ENCODE measurements around the gene GAGE12J. TPM values are rescaled to one million over a fixed set of nuclear protein-coding genes. Genes with fewer than 3 reads are reported as not detected.
"Not testable (repeated sequence)": the region's sequence is repeated elsewhere in the genome, so short reads cannot be mapped to it uniquely, and the experiment has no call there.

Gene GAGE12J
- total and polyA plus RNA-seq, 3 experiments from 2014 or later: not detected

DNA sequence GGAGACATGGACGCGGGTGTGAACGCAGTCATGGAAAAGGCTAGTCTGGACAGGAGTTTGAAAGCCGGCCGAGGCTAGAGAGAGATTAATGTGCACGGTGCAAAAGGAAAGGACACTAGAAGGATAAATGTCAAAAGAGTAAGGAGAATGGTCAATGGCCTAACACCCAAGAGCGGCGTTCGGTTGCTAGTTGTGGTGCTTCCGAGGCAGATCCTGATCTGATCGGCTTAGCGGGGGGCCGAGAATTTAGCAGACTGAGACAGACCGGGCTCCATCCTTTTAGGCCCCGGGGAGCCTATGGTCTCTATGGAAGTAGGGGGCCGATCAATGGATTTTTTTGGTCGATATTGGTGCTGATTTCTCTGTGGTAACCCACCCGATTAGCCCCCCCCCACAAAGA, 11.5 kb upstream of the GAGE12J start:
- H3K27ac Mint-ChIP-seq: peak overlapping the region in 3 of 8 donors; percentile 84 to 97 (median 86)
- no peaks in the 10 kb centered on the region for H3K9me3 ChIP-seq (ENCODE audit: low read length)
- POLR2A ChIA-PET: interaction anchor here (0.6 to 1.7 kb wide), 4 partner anchors 10 to 308 kb away, joined by 3 to 6 read pairs (median 4); partner anchors contain the start of gene GRIPAP1
- H3K27me3 Mint-ChIP-seq: peaks cover 0 to 6% of the 10 kb centered on the region in 2 donors
- H3K36me3 Mint-ChIP-seq: peaks cover 0 to 6% (median 0%) of the 10 kb centered on the region in 3 donors
- H3K4me1 Mint-ChIP-seq: peaks cover 21 to 23% (median 22%) of the 10 kb centered on the region in 3 donors
- H3K36me3 ChIP-seq (ENCODE audit: insufficient read depth, low read length): no peaks in the 10 kb centered on the region
- H3K4me3 Mint-ChIP-seq: peak overlapping the region in 4 of 7 donors; percentile 23 to 88 (median 63)
- no peak overlapping the region for H3K27ac ChIP-seq (ENCODE audit: low read depth, low read length)
- CTCF ChIA-PET: no interaction called here
- H3K27me3 ChIP-seq (ENCODE audit: insufficient read depth, low read length, poor library complexity, severe bottlenecking): no peaks in the 10 kb centered on the region
- no peak overlapping the region for H3K4me3 ChIP-seq (ENCODE audit: low read length)
- H3K9me3 Mint-ChIP-seq: no peaks in the 10 kb centered on the region
- no peak for DNase-seq
- H3K4me1 ChIP-seq (ENCODE audit: insufficient read depth, low read length): peaks cover 16% of the 10 kb centered on the region

GRCh38 chrX:49312176-49312575, 9.7 kb upstream of the GAGE12J start:
- no peak overlapping the region for H3K27ac ChIP-seq (ENCODE audit: low read depth, low read length)
- no peaks in the 10 kb centered on the region for H3K9me3 ChIP-seq (ENCODE audit: low read length)
- H3K4me1 ChIP-seq (ENCODE audit: insufficient read depth, low read length): peaks cover 16% of the 10 kb centered on the region
- no peak overlapping the region for H3K4me3 ChIP-seq (ENCODE audit: low read length)
- peaks cover 21 to 23% (median 22%) of the 10 kb centered on the region in 3 donors for H3K4me1 Mint-ChIP-seq
- H3K27me3 ChIP-seq (ENCODE audit: insufficient read depth, low read length, poor library complexity, severe bottlenecking): no peaks in the 10 kb centered on the region
- ChIA-PET CTCF (no interaction called here), POLR2A (no interaction called here)
- DNase-seq: no peak
- H3K9me3 Mint-ChIP-seq: no peaks in the 10 kb centered on the region
- H3K36me3 ChIP-seq (ENCODE audit: insufficient read depth, low read length): no peaks in the 10 kb centered on the region
- H3K27ac Mint-ChIP-seq: no peak overlapping the region
- peaks cover 0 to 6% (median 0%) of the 10 kb centered on the region in 3 donors for H3K36me3 Mint-ChIP-seq
- peaks cover 0 to 4% of the 10 kb centered on the region in 2 donors for H3K27me3 Mint-ChIP-seq
- no peak overlapping the region for H3K4me3 Mint-ChIP-seq

GRCh38 chrX:49316085-49316484, 5.8 kb upstream of the GAGE12J start:
- ChIA-PET CTCF (no interaction called here), POLR2A (no interaction called here)
- H3K27me3 Mint-ChIP-seq: no peaks in the 10 kb centered on the region
- no peak overlapping the region for H3K4me3 Mint-ChIP-seq
- Histone ChIP-seq H3K9me3 (ENCODE audit: low read length) (no peaks in the 10 kb centered on the region), H3K4me1 (ENCODE audit: insufficient read depth, low read length) (no peaks in the 10 kb centered on the region), H3K4me3 (ENCODE audit: low read length) (no peak overlapping the region), H3K27ac (ENCODE audit: low read depth, low read length) (no peak overlapping the region), H3K27me3 (ENCODE audit: insufficient read depth, low read length, poor library complexity, severe bottlenecking) (no peaks in the 10 kb centered on the region), H3K36me3 (ENCODE audit: insufficient read depth, low read length) (no peaks in the 10 kb centered on the region)
- H3K27ac Mint-ChIP-seq: no peak overlapping the region
- no peaks in the 10 kb centered on the region for H3K4me1 Mint-ChIP-seq
- H3K9me3 Mint-ChIP-seq: no peaks in the 10 kb centered on the region
- H3K36me3 Mint-ChIP-seq: no peaks in the 10 kb centered on the region
- no peak for DNase-seq

DNA sequence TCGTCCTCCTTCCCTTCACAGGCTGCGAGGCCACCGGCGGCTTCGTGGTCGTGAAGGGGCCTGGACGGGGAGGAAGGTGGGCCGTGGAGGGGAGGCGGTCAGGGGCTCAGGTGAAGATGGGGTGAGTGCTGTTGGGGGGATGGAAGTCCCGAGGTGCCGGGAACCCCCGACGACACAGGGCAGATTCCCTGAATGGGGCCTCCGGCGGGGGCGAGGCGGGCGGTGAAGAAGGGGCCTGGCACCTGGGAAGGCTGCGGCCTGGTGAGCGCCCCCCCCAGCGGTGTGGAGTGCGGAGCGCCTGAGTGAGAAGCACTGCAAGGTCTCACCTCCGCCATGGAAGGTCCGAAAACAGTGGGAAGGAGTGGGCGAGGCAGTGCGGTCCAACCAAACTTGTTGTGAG, 429 bp downstream of the GAGE12J start:
- H3K4me1 Mint-ChIP-seq; H3K36me3 ChIP-seq (ENCODE audit: insufficient read depth, low read length); H3K27ac ChIP-seq (ENCODE audit: low read depth, low read length); CTCF ChIA-PET; H3K36me3 Mint-ChIP-seq; H3K4me3 Mint-ChIP-seq; H3K9me3 Mint-ChIP-seq; POLR2A ChIA-PET; H3K9me3 ChIP-seq (ENCODE audit: low read length); H3K4me3 ChIP-seq (ENCODE audit: low read length); H3K27me3 ChIP-seq (ENCODE audit: insufficient read depth, low read length, poor library complexity, severe bottlenecking); H3K27me3 Mint-ChIP-seq; DNase-seq; H3K27ac Mint-ChIP-seq; H3K4me1 ChIP-seq (ENCODE audit: insufficient read depth, low read length): not testable (repeated sequence)

DNA sequence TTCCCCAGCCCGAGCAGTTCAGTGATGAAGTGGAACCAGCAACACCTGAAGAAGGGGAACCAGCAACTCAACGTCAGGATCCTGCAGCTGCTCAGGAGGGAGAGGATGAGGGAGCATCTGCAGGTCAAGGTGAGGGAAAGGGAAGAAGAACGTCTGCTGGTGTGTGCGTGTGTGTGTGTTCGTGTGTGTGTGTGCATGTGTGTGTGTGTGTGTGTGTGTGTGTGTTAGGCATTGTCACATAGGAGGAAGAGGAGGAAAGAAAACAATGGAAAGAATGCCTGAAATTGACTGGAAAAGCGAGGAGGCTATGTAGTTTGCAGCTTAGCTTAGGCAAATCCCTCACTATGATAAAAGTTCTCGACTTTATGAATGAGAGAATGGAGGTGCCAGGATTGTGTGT, 1.9 kb downstream of the GAGE12J start:
- H3K27me3 Mint-ChIP-seq; CTCF ChIA-PET; H3K27me3 ChIP-seq (ENCODE audit: insufficient read depth, low read length, poor library complexity, severe bottlenecking); POLR2A ChIA-PET; H3K27ac ChIP-seq (ENCODE audit: low read depth, low read length); H3K9me3 ChIP-seq (ENCODE audit: low read length); H3K4me3 ChIP-seq (ENCODE audit: low read length); H3K4me1 Mint-ChIP-seq; H3K36me3 Mint-ChIP-seq; H3K36me3 ChIP-seq (ENCODE audit: insufficient read depth, low read length); H3K27ac Mint-ChIP-seq; DNase-seq; H3K4me1 ChIP-seq (ENCODE audit: insufficient read depth, low read length); H3K4me3 Mint-ChIP-seq; H3K9me3 Mint-ChIP-seq: not testable (repeated sequence)

DNA sequence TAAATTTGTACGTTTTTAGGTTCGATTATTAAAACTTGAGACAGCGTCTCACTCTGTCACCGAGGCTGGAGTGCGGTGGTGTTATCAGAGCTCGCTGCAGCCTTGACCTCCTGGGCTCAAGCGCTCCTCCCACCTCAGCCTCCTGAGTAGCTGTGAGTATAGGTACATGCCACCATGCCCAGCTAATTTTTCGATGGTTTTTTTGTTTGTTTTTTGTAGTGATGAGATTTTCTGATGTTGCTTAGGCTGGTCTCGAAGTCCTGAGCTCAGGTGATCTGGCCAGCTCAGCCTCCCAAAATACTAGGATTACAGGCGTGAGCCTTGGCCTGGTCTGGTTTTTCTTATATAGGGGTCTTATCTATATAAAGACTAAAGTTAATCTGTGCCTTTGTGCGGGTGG, 8.6 kb downstream of the GAGE12J start:
- H3K9me3 ChIP-seq (ENCODE audit: low read length); H3K4me3 ChIP-seq (ENCODE audit: low read length); H3K27ac Mint-ChIP-seq; H3K4me1 Mint-ChIP-seq; H3K36me3 ChIP-seq (ENCODE audit: insufficient read depth, low read length); H3K36me3 Mint-ChIP-seq; H3K27ac ChIP-seq (ENCODE audit: low read depth, low read length); CTCF ChIA-PET; DNase-seq; H3K27me3 Mint-ChIP-seq; H3K9me3 Mint-ChIP-seq; H3K4me3 Mint-ChIP-seq; H3K27me3 ChIP-seq (ENCODE audit: insufficient read depth, low read length, poor library complexity, severe bottlenecking); POLR2A ChIA-PET; H3K4me1 ChIP-seq (ENCODE audit: insufficient read depth, low read length): not testable (repeated sequence)

- H3K27me3 ChIP-seq (ENCODE audit: insufficient read depth, low read length, poor library complexity, severe bottlenecking); H3K36me3 ChIP-seq (ENCODE audit: insufficient read depth, low read length); H3K4me3 Mint-ChIP-seq; CTCF ChIA-PET; H3K4me3 ChIP-seq (ENCODE audit: low read length); H3K27ac ChIP-seq (ENCODE audit: low read depth, low read length); H3K27me3 Mint-ChIP-seq; H3K9me3 ChIP-seq (ENCODE audit: low read length); H3K4me1 Mint-ChIP-seq; H3K36me3 Mint-ChIP-seq; H3K27ac Mint-ChIP-seq; DNase-seq; POLR2A ChIA-PET; H3K9me3 Mint-ChIP-seq; H3K4me1 ChIP-seq (ENCODE audit: insufficient read depth, low read length): not testable (repeated sequence)
These were observed 9.4 kb downstream of the GAGE12J start, which contains the start of gene GAGE13 for GRCh38 chrX:49331282-49331681. Gene GAGE13 (plus strand): TSS chrX:49331582. CDS start chrX:49332738, 1,156 bp downstream.

DNA sequence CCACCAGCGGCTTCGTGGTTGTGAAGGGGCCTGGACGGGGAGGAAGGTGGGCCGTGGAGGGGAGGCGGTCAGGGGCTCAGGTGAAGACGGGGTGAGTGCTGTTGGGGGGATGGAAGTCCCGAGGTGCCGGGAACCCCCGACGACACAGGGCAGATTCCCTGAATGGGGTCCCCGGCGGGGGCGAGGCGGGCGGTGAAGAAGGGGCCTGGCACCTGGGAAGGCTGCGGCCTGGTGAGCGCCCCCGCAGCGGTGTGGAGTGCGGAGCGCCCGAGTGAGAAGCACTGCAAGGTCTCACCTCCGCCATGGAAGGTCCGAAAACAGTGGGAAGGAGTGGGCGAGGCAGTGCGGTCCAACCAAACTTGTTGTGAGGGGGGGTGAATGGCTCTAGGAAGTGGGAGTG, 10.0 kb downstream of the GAGE12J start:
- peak in 1 of 5 donors; percentile 1 for DNase-seq
- H3K27ac ChIP-seq (ENCODE audit: low read depth, low read length); H3K27ac Mint-ChIP-seq; H3K4me3 Mint-ChIP-seq; H3K9me3 Mint-ChIP-seq; H3K27me3 ChIP-seq (ENCODE audit: insufficient read depth, low read length, poor library complexity, severe bottlenecking); H3K27me3 Mint-ChIP-seq; CTCF ChIA-PET; H3K9me3 ChIP-seq (ENCODE audit: low read length); POLR2A ChIA-PET; H3K4me1 ChIP-seq (ENCODE audit: insufficient read depth, low read length); H3K4me3 ChIP-seq (ENCODE audit: low read length); H3K4me1 Mint-ChIP-seq; H3K36me3 Mint-ChIP-seq; H3K36me3 ChIP-seq (ENCODE audit: insufficient read depth, low read length): not testable (repeated sequence)

DNA sequence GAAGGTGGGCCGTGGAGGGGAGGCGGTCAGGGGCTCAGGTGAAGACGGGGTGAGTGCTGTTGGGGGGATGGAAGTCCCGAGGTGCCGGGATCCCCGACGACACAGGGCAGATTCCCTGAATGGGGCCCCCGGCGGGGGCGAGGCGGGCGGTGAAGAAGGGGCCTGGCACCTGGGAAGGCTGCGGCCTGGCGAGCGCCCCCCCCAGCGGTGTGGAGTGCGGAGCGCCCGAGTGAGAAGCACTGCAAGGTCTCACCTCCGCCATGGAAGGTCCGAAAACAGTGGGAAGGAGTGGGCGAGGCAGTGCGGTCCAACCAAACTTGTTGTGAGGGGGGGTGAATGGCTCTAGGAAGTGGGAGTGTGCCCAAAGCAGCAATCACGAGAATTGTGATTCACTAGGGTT, 19.6 kb downstream of the GAGE12J start:
- CTCF ChIA-PET; H3K36me3 ChIP-seq (ENCODE audit: insufficient read depth, low read length); H3K27me3 ChIP-seq (ENCODE audit: insufficient read depth, low read length, poor library complexity, severe bottlenecking); POLR2A ChIA-PET; H3K27me3 Mint-ChIP-seq; H3K9me3 ChIP-seq (ENCODE audit: low read length); H3K9me3 Mint-ChIP-seq; H3K36me3 Mint-ChIP-seq; DNase-seq; H3K4me3 ChIP-seq (ENCODE audit: low read length); H3K4me3 Mint-ChIP-seq; H3K27ac Mint-ChIP-seq; H3K27ac ChIP-seq (ENCODE audit: low read depth, low read length); H3K4me1 Mint-ChIP-seq; H3K4me1 ChIP-seq (ENCODE audit: insufficient read depth, low read length): not testable (repeated sequence)
